ENCODE measurements around the gene TMEM169.

GRCh38 chr2:216094701-216095100 is 13.0 kb downstream of the TMEM169 start:
- TF ChIP-seq POLR2A (IDR thresholded peaks at IDR 0.05; ENCODE audit: low read length): no peak
- TF ChIP-seq CTCF (IDR thresholded peaks at IDR 0.05): no peak
- no peak for TF ChIP-seq SREBF2 (IDR thresholded peaks at IDR 0.05)
- TF ChIP-seq RCOR1 (IDR thresholded peaks at IDR 0.05; ENCODE audit: low read depth, low read length): no peak
